Upper lobe of left lung (tissue), 6 donors: ENCODE measurements around the gene EFEMP2. TPM values are rescaled to one million over a fixed set of nuclear protein-coding genes. Genes with fewer than 3 reads are reported as not detected.

Source experiments
- ATAC-seq, 2 donors: fragments of 200-7000 bp; cut with Tn5 transposase; one replicate each; pipeline ENCODE4 v1.9.1; 2022; ENCODE audit warnings: mild to moderate bottlenecking in 2 of 2, moderate library complexity in 2 of 2; ENCODE audit not compliant: low FRiP score in 2 of 2
- DNase-seq, 2 donors: peaks; one replicate each; pipeline ENCODE4 v3.0.0-alpha.2; 2019 to 2020
- H3K27ac ChIP-seq, 4 donors: fragments of 200-600 bp; sonication (generic); one replicate each; pipeline ENCODE4 v1.5.1; 2016 to 2019
- H3K27me3 ChIP-seq, 4 donors: fragments of 200-600 bp; sonication (generic); one replicate each; pipeline ENCODE4 v1.5.1; 2017 to 2019
- H3K36me3 ChIP-seq, 4 donors: fragments of 200-600 bp; sonication (generic); one replicate each; pipeline ENCODE4 v1.5.1; 2016 to 2019
- H3K4me1 ChIP-seq, 4 donors: fragments of 200-600 bp; sonication (generic); one replicate each; pipeline ENCODE4 v1.5.1; 2018 to 2019
- H3K4me3 ChIP-seq, 4 donors: fragments of 200-600 bp; sonication (generic); one replicate each; pipeline ENCODE4 v1.5.1; 2017 to 2019; ENCODE audit warnings: mild to moderate bottlenecking in 2 of 4, moderate library complexity in 1 of 4
- H3K9me3 ChIP-seq, 4 donors: fragments of 200-600 bp; sonication (generic); one replicate each; pipeline ENCODE4 v1.5.1; 2018 to 2019
- CTCF ChIP-seq, 6 experiments: fragments of 450-650 bp in 4 of 6; fragments of 200-600 bp in 2 of 6; sonication (generic) in 2 of 6; IDR thresholded peaks; one replicate each; pipeline ENCODE4 v1.5.1; 2016 to 2019; ENCODE audit warnings: antibody characterized with exemption in 6 of 6
- EP300 ChIP-seq, 4 donors: sonication (generic); formaldehyde crosslinking; IDR thresholded peaks; one replicate each; pipeline ENCODE4 v1.5.1; 2017; ENCODE audit warnings: antibody characterized with exemption in 4 of 4, control low read depth in 2 of 4
- POLR2A ChIP-seq, 4 donors: fragments of 450-650 bp; IDR thresholded peaks; one replicate each; pipeline ENCODE4 v1.5.1; 2016 to 2017; ENCODE audit warnings: antibody characterized with exemption in 4 of 4, mild to moderate bottlenecking in 2 of 4
- POLR2AphosphoS5 ChIP-seq, 2 donors: sonication (generic); formaldehyde crosslinking; IDR thresholded peaks; one replicate each; pipeline ENCODE4 v1.5.1; 2017; ENCODE audit warnings: antibody characterized with exemption in 2 of 2
- WGBS, 2 donors: methylation state at CpG; one replicate each; pipeline ENCODE4 v1.1.5; 2017 to 2018; 5-methylcytosine and 5-hydroxymethylcytosine counted together
- total RNA-seq, 6 donors: library from RNA; depleted of rRNA in 4 of 6; stranded (reverse); fragments of >200 nt in 4 of 6; gene quantifications; one replicate each; pipeline versions ENCODE4 v1.1.0 to v1.2.1, GENCODE V29; 2016 to 2021
- donor health status: DM: no; HTN: no; CAD: no; lungs with moderate emphysema.
- donor health status: DM: no; HTN: yes; CAD: no; lungs with severe emphysema.

Gene EFEMP2
- total RNA-seq, 6 donors from 2014 or later = 28.8 to 79.6 (median 65.3) TPM

DNA sequence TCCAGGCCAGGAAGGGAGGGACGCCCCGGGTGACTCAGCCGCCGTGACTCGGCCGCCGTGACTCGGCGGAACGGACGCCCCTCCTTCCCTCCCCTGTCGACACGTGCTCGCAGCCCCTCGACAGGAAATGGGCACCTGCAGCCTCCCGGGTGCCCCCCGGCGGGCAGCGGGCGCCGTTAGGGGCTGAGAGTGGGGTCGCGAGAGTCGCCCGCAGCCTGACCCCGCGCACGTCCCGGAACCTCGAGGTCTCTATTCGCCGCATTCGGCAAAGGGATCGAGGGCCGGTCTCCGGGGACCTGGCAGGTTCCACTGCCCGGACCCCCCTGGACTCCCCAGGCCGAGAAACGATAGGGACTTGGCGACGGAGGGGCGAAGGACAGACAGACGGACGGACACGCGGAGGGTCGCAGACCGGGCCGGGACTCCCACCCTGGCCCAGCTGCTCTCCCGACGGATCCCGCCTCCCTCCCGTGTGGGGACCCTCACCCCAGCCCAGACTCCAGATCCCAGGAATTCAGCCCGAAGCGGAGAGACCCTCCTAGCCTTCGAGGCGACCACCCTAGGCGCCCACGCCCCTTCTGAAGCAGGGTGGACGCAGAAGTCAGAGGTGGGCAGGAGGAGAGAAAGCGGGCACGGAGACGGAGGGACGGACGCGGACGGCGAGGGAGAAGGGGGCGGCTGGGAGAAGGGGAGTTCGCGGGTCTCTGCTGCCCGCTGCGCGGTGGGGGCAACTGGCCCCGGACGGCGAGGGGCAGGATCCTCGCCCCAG is 26.9 kb upstream of the EFEMP2 start:
- peak; percentile 56 to 86 for ATAC-seq
- Histone ChIP-seq H3K4me1 (peaks cover 17 to 22% (median 19%) of the 10 kb centered on the region in 4 donors), H3K27me3 (peaks cover 0 to 3% (median 0%) of the 10 kb centered on the region in 4 donors), H3K9me3 (no peaks in the 10 kb centered on the region), H3K36me3 (no peaks in the 10 kb centered on the region), H3K4me3 (peak overlapping the region; percentile 62 to 75 (median 68)), H3K27ac (peak overlapping the region; percentile 70 to 84 (median 77))
- DNase-seq = peak; percentile 78 to 92
- TF ChIP-seq EP300 (IDR thresholded peaks at IDR 0.05) (no peak), POLR2A (IDR thresholded peaks at IDR 0.05) (no peak), CTCF (IDR thresholded peaks at IDR 0.05) (peak in 1 of 6 experiments; percentile 3), POLR2AphosphoS5 (IDR thresholded peaks at IDR 0.05) (peak in 1 of 2 donors; percentile 58)
- 3 to 4% methylated on average over 29 to 35 of the region's 78 CpGs for WGBS, 2 donors

DNA sequence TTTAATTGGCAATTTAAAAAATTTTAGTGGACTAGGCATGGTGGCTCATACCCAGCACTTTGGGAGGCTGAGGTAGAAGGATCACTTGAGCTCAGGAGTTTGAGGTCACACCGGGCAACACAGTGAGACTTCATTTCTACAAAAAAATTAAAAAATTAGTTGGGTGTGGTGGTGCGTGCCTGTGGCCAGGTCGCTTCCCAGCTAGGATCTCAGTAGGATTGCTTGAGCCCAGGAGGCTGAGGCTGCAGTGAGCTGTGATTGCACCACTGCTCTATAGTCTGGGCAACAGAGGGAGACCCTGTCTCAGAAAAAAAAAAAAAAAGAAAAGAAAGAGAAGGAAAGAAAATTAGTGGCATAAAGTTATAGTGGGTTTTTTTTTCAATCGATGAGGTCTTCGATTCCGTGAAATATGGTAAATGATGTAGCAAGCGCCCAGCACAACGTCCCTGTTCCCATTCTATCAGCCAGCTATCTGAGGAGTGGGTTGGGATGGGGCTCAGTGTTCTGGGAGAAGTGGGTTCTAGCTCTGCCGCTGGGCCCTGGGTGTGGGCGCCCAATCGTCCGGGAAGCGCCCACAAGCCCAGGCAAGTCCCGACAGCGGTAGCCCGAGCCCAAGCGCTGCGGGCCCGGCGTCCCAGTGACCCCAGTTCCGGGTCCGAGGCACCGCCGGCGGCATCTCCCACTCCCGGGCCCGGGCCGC is 26.2 kb upstream of the EFEMP2 start:
- Histone ChIP-seq H3K9me3 (no peaks in the 10 kb centered on the region), H3K4me3 (peak overlapping the region; percentile 62 to 75 (median 68)), H3K27me3 (peaks cover 0 to 3% (median 0%) of the 10 kb centered on the region in 4 donors), H3K27ac (peak overlapping the region; percentile 28 to 84 (median 56)), H3K36me3 (no peaks in the 10 kb centered on the region), H3K4me1 (peaks cover 24 to 30% (median 25%) of the 10 kb centered on the region in 4 donors)
- no peak for ATAC-seq
- DNase-seq = no peak
- TF ChIP-seq EP300 (IDR thresholded peaks at IDR 0.05) = no peak
- peak in 1 of 6 experiments; percentile 1 for TF ChIP-seq CTCF (IDR thresholded peaks at IDR 0.05)
- peak in 2 of 4 donors; percentile 25 to 48 for TF ChIP-seq POLR2A (IDR thresholded peaks at IDR 0.05)
- TF ChIP-seq POLR2AphosphoS5 (IDR thresholded peaks at IDR 0.05) = no peak
- 26 to 65% methylated on average over 9 to 23 of the region's 28 CpGs for WGBS, 2 donors

GRCh38 chr11:65897020-65897471 is 24.4 kb upstream of the EFEMP2 start:
- H3K4me1 ChIP-seq = peaks cover 41 to 47% (median 42%) of the 10 kb centered on the region in 4 donors

More at GRCh38 chr11:65897020-65897471, 24.4 kb upstream of the EFEMP2 start:
- H3K36me3 ChIP-seq = no peaks in the 10 kb centered on the region
- no peak for ATAC-seq
- WGBS, 2 donors = 93 to 95% methylated on average over 4 of the region's 4 CpGs
- no peak overlapping the region for H3K27ac ChIP-seq
- H3K27me3 ChIP-seq = peaks cover 0 to 3% (median 0%) of the 10 kb centered on the region in 4 donors
- TF ChIP-seq CTCF (IDR thresholded peaks at IDR 0.05) = no peak
- no peak for TF ChIP-seq POLR2A (IDR thresholded peaks at IDR 0.05)
- no peak for TF ChIP-seq EP300 (IDR thresholded peaks at IDR 0.05)
- TF ChIP-seq POLR2AphosphoS5 (IDR thresholded peaks at IDR 0.05) = no peak
- H3K4me3 ChIP-seq = no peak overlapping the region
- no peaks in the 10 kb centered on the region for H3K9me3 ChIP-seq
- DNase-seq = no peak
